Measurements from ENCODE around the gene BCAR3.
"Not testable (repeated sequence)": the region's sequence is repeated elsewhere in the genome, so short reads cannot be mapped to it uniquely, and the experiment has no call there.

Gene BCAR3

DNA sequence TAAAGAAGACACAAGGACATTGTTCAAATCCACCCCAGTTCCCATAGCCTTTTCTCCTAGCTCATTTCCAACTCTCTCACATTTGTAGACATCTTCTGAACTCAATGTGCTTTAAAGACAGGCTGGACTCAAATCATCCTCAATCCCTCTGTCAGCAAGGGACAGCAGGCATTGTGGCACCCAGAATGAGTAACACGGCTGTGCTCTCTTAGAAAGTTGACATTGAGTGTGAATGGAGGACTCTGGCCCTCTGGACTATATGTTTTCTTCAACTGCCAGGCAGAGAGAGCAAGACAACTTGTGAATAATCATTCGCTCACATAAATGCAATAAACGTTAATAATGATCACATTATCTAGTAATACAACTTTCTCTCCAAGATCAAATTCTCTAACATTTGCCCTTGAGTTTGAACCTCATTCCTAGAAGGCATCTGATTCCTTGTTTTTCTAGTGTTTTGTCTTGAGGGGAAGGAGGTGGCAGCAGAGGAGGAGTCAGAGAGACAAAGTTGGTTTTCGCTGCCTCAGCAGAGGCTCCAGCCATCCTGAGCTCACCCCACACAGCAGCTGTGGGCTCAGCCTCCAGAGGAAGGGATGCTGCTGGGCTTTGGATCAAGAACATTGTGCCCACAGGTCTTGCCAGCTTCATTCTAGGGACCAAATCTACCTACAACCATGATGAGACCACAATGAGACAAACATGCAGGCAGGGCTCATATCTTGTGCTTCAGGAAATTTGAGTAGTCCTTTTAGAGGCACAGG lies 85.1 kb downstream of the BCAR3 start:
- H3K27ac ChIP-seq (ENCODE audit: low read depth, low read length), result no peak overlapping the region
- H3K4me3 ChIP-seq (ENCODE audit: low read depth in 1 of 2, low read length in 2 of 2), result no peak overlapping the region
- H3K9ac ChIP-seq (ENCODE audit: low read length), result no peak overlapping the region
- no peaks in the 10 kb centered on the region for H3K36me3 ChIP-seq (ENCODE audit: insufficient read depth, low read length)
- no peaks in the 10 kb centered on the region for H3K9me3 ChIP-seq (ENCODE audit: low read length)
- H3K27me3 ChIP-seq (ENCODE audit: control insufficient read depth in 1 of 2, insufficient read depth in 2 of 2, low read length in 2 of 2), result no peaks in the 10 kb centered on the region
- peaks cover 66% of the 10 kb centered on the region for H3K4me1 ChIP-seq (ENCODE audit: insufficient read depth, low read length)

DNA sequence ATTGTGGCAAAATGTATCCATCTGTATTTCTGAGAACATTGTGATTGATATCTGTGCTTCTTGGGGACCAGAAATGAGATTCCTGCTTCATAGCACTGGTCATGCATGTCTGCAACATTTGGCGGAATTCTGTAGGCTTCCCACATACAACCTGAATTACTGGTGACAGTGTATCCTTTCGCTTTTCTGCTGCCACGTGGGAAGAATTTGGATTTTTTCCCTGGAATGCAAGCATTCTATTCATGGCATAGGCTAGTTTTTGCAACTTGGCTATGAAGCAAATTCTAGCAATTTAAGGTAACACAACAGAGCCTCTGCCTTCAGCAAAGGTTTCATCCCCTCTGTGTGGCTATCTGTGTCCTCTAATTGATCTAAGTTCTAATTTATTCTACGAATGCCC lies 85.9 kb downstream of the BCAR3 start:
- H3K4me1 ChIP-seq (ENCODE audit: insufficient read depth, low read length), result peaks cover 66% of the 10 kb centered on the region
- no peaks in the 10 kb centered on the region for H3K27me3 ChIP-seq (ENCODE audit: control insufficient read depth in 1 of 2, insufficient read depth in 2 of 2, low read length in 2 of 2)
- H3K27ac ChIP-seq (ENCODE audit: low read depth, low read length), result no peak overlapping the region
- H3K9me3 ChIP-seq (ENCODE audit: low read length), result no peaks in the 10 kb centered on the region
- no peak overlapping the region for H3K9ac ChIP-seq (ENCODE audit: low read length)
- no peak overlapping the region for H3K4me3 ChIP-seq (ENCODE audit: low read depth in 1 of 2, low read length in 2 of 2)
- no peaks in the 10 kb centered on the region for H3K36me3 ChIP-seq (ENCODE audit: insufficient read depth, low read length)

DNA sequence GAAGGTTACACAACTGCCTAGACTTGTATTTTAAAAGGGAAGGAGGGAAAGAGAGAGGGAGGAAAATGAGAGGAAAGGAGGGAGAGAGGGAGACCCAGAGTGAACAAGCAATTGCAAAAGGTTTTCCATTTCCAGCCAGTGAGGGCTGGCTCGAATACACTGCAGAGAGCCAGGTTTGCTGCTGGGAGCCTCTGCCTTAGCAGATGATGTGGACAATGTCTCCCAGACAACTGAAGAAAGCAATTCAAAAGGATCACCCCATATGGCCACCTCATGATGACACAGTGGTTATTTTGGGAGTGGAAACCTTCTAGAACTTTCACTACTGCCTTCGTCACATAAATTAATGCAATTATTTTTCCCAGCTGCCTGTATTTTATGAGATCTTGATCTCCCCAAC lies 86.4 kb downstream of the BCAR3 start:
- Histone ChIP-seq H3K9ac (ENCODE audit: low read length) (no peak overlapping the region), H3K36me3 (ENCODE audit: insufficient read depth, low read length) (no peaks in the 10 kb centered on the region), H3K4me3 (ENCODE audit: low read depth in 1 of 2, low read length in 2 of 2) (no peak overlapping the region), H3K27me3 (ENCODE audit: control insufficient read depth in 1 of 2, insufficient read depth in 2 of 2, low read length in 2 of 2) (no peaks in the 10 kb centered on the region), H3K9me3 (ENCODE audit: low read length) (no peaks in the 10 kb centered on the region), H3K4me1 (ENCODE audit: insufficient read depth, low read length) (peaks cover 66% of the 10 kb centered on the region), H3K27ac (ENCODE audit: low read depth, low read length) (no peak overlapping the region)

DNA sequence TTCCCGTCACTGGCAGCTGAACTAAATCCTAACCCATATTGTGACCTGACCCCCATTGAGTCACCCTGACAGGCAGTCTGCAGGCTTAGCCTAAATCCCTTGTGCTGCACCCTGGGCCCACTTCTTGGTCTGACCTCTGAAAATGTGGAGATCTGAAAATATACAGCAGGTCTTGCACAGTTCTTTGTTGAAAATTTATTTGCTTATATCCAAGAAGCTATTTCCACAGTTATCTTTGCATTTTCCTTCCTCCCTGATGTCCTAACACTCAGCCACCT lies 87.1 kb downstream of the BCAR3 start:
- no peak overlapping the region for H3K4me3 ChIP-seq (ENCODE audit: low read depth in 1 of 2, low read length in 2 of 2)
- H3K36me3 ChIP-seq (ENCODE audit: insufficient read depth, low read length), result no peaks in the 10 kb centered on the region
- H3K9ac ChIP-seq (ENCODE audit: low read length), result no peak overlapping the region
- H3K4me1 ChIP-seq (ENCODE audit: insufficient read depth, low read length), result peaks cover 66% of the 10 kb centered on the region
- H3K27me3 ChIP-seq (ENCODE audit: control insufficient read depth in 1 of 2, insufficient read depth in 2 of 2, low read length in 2 of 2), result no peaks in the 10 kb centered on the region
- H3K9me3 ChIP-seq (ENCODE audit: low read length), result no peaks in the 10 kb centered on the region
- H3K27ac ChIP-seq (ENCODE audit: low read depth, low read length), result no peak overlapping the region

DNA sequence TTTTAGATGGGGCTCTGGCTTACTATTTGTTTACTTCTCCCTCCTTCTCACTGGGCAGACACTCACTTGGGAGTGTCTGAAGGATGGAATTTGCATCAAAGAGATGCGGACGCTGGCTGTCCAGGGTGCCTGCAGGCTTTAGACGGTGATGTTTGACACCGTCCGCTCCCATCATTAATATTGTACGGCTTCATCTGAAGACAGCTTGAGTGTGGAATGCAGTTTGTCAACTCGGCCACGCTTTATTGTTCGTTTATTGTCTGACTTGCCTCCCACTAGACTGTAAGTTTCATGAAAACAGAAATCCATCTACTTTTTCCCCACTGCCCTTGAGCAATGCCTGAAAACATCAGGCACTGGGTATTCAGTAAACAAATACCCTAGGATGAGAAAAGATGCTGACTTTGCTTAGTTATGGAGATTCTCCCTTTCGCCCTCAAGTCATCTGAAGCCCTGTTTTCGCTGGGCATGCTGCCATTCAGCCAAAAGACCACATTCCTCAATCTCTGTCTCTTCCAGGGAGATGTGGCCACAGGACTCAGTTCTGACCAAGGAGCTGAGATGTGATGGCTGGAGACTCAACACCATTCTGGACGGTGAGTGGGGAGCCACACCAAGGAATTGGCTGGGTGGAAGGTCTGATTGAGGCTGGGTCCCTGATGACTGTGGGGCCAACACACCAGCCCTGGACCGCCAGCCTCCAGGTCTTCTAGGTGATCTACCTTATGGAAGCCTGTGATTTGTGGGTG lies 87.6 kb downstream of the BCAR3 start:
- peaks cover 5% of the 10 kb centered on the region for H3K36me3 ChIP-seq (ENCODE audit: insufficient read depth, low read length)
- H3K27ac ChIP-seq (ENCODE audit: low read depth, low read length), result no peak overlapping the region
- no peak overlapping the region for H3K9ac ChIP-seq (ENCODE audit: low read length)
- H3K4me1 ChIP-seq (ENCODE audit: insufficient read depth, low read length), result peaks cover 63% of the 10 kb centered on the region
- no peaks in the 10 kb centered on the region for H3K27me3 ChIP-seq (ENCODE audit: control insufficient read depth in 1 of 2, insufficient read depth in 2 of 2, low read length in 2 of 2)
- H3K9me3 ChIP-seq (ENCODE audit: low read length), result no peaks in the 10 kb centered on the region
- H3K4me3 ChIP-seq (ENCODE audit: low read depth in 1 of 2, low read length in 2 of 2), result no peak overlapping the region

DNA sequence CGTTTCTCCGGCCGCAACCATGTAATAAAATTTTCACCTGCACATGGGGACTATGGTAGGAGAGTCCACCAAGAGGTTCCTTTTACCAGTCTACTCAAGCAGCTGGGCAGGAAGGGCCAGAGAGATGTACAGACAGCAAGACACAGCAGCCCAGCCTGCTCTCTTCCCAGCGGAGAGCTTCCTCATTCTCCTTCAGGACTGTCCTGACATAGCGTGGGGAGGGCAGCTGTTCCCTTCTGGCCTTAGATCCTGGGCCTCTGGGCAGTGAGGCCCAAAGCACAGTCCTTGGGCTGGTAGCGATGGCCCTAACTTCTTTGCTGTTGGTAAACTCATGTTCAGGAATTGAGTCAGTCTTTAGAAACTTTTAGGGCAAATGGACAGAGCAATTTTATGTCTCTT lies 89.1 kb downstream of the BCAR3 start:
- H3K27ac ChIP-seq (ENCODE audit: low read depth, low read length), result no peak overlapping the region
- no peaks in the 10 kb centered on the region for H3K9me3 ChIP-seq (ENCODE audit: low read length)
- H3K27me3 ChIP-seq (ENCODE audit: control insufficient read depth in 1 of 2, insufficient read depth in 2 of 2, low read length in 2 of 2), result no peaks in the 10 kb centered on the region
- peaks cover 19% of the 10 kb centered on the region for H3K36me3 ChIP-seq (ENCODE audit: insufficient read depth, low read length)
- H3K4me3 ChIP-seq (ENCODE audit: low read depth in 1 of 2, low read length in 2 of 2), result no peak overlapping the region
- peaks cover 48% of the 10 kb centered on the region for H3K4me1 ChIP-seq (ENCODE audit: insufficient read depth, low read length)
- H3K9ac ChIP-seq (ENCODE audit: low read length), result no peak overlapping the region

DNA sequence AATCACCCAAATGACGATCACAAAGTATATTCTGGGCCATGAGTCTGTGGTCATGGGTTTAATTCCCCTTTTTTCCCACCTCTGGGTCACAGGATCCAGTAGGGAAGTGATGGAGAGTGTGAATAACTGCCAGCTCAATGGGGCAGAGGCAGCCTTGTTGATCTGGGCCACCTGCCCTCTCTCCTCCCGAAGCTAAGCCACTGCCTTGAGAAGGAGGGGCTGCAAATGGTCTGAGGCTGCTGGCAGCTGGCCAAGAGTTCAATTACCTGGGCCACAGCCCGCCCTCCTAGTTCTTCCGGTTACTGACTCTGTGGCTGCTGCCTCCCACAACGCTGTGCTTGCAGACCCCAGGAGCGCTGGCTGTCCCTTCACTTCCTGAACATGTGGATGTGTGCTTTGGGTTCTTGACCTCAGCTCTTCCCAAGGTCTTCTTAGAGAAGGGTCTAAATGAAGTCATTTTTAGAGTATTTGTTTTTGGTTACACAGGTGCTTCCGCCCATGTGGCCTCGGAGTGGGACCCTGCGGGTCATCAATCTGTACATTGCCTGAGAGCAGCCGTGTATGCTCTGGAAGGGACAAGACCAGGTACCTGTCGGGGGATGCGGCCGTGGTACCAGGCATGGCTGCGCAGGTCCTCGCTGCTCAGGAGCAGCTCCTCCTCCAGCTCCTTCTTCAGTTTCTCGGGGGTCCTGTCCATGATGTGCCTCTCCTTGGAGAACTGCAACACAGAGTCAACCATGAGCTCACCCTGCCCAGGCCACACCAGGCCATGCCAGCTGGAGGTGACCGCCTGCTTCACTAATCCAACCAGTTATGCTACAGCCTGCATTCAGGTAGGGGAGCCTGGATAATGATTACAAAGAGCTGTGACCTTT lies 89.7 kb downstream of the BCAR3 start:
- H3K27me3 ChIP-seq (ENCODE audit: control insufficient read depth in 1 of 2, insufficient read depth in 2 of 2, low read length in 2 of 2), result no peaks in the 10 kb centered on the region
- H3K36me3 ChIP-seq (ENCODE audit: insufficient read depth, low read length), result peaks cover 20% of the 10 kb centered on the region
- no peak overlapping the region for H3K9ac ChIP-seq (ENCODE audit: low read length)
- H3K4me3 ChIP-seq (ENCODE audit: low read depth in 1 of 2, low read length in 2 of 2), result no peak overlapping the region
- no peak overlapping the region for H3K27ac ChIP-seq (ENCODE audit: low read depth, low read length)
- peaks cover 42% of the 10 kb centered on the region for H3K4me1 ChIP-seq (ENCODE audit: insufficient read depth, low read length)
- H3K9me3 ChIP-seq (ENCODE audit: low read length), result no peaks in the 10 kb centered on the region

DNA sequence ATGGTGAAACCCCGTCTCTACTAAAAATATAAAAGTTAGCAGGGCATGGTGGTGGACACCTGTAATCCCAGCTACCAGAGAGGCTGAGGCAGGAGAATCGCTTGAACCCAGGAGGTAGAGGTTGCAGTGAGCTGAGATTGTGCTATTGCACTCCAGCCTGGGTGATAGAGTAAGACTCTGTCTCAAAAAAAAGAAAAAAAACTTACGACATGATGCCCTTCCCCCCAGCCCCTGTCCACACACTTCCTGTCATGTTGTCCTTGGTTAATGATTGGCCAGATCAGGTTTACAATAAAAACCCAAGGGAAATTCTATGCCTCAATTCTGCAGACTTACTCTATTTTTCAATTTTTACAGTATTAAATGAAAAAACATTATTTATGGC lies 90.4 kb downstream of the BCAR3 start:
- peaks cover 36% of the 10 kb centered on the region for H3K4me1 ChIP-seq (ENCODE audit: insufficient read depth, low read length)
- not testable (repeated sequence) for H3K9ac ChIP-seq (ENCODE audit: low read length); H3K4me3 ChIP-seq (ENCODE audit: low read depth in 1 of 2, low read length in 2 of 2); H3K27ac ChIP-seq (ENCODE audit: low read depth, low read length); H3K27me3 ChIP-seq (ENCODE audit: control insufficient read depth in 1 of 2, insufficient read depth in 2 of 2, low read length in 2 of 2); H3K9me3 ChIP-seq (ENCODE audit: low read length)
- peaks cover 20% of the 10 kb centered on the region for H3K36me3 ChIP-seq (ENCODE audit: insufficient read depth, low read length)

DNA sequence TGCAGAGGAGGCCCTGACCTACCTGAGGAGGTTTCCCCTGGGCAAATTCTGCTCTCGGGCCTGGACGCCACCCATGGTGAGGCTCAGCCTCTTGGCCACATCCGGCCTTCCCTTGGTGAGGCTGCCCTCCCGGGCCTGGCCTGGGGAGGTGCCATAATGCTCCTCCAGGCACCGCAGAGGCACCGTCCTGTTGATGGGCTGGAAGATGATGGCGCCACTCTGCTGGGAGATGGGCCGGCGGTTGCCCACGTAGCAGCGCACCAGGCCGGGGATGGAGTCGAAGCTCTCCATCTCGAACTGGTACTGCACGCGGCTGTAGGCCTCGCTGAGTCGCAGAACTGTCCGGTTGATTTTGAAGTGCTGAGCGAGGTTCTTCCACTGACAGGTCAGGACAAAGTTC lies 92.7 kb downstream of the BCAR3 start:
- Histone ChIP-seq H3K27ac (ENCODE audit: low read depth, low read length) (no peak overlapping the region), H3K27me3 (ENCODE audit: control insufficient read depth in 1 of 2, insufficient read depth in 2 of 2, low read length in 2 of 2) (no peaks in the 10 kb centered on the region), H3K9ac (ENCODE audit: low read length) (no peak overlapping the region), H3K9me3 (ENCODE audit: low read length) (no peaks in the 10 kb centered on the region), H3K36me3 (ENCODE audit: insufficient read depth, low read length) (peaks cover 20% of the 10 kb centered on the region), H3K4me3 (ENCODE audit: low read depth in 1 of 2, low read length in 2 of 2) (no peak overlapping the region), H3K4me1 (ENCODE audit: insufficient read depth, low read length) (peaks cover 29% of the 10 kb centered on the region)

DNA sequence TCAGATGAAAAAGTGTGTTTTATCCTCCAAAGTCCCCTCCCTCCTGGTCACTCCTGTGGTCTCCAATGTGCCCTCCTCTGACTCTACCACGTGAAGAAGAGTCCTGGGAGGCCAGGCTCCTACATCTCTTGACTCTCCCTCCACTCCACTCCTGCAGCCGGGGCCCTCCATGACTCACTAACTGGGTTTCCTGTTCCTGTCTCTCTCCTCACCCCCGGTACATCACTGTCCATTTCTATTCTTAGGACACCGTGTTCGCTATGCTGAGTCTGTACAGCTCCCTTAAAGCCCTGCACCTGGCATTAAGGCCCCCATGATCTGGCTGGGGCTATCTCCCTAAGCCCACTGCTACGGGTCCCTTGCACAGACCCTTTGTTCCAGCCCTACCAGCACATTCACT lies 93.4 kb downstream of the BCAR3 start:
- no peak overlapping the region for H3K9ac ChIP-seq (ENCODE audit: low read length)
- no peaks in the 10 kb centered on the region for H3K9me3 ChIP-seq (ENCODE audit: low read length)
- no peak overlapping the region for H3K27ac ChIP-seq (ENCODE audit: low read depth, low read length)
- peaks cover 21% of the 10 kb centered on the region for H3K4me1 ChIP-seq (ENCODE audit: insufficient read depth, low read length)
- peaks cover 23% of the 10 kb centered on the region for H3K36me3 ChIP-seq (ENCODE audit: insufficient read depth, low read length)
- no peaks in the 10 kb centered on the region for H3K27me3 ChIP-seq (ENCODE audit: control insufficient read depth in 1 of 2, insufficient read depth in 2 of 2, low read length in 2 of 2)
- H3K4me3 ChIP-seq (ENCODE audit: low read depth in 1 of 2, low read length in 2 of 2), result no peak overlapping the region

DNA sequence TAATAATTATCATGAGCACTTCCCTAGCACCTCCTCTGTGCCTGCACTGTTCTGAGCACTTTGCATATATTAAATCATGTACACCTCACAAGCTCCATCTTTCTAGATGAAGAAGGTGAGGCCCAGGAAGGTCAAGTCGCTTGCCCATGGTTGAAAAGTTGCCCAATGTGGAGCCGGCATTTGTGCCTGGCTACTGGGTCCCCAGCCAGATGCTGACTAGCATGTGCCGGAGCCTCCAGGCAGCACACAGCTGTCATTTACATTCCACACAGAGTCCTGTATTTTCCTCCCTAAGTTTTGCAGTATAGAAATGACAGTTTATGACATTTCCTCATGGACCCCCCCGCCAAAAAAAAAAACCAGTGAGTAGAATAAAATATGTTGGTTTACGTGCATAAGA lies 94.3 kb downstream of the BCAR3 start:
- H3K36me3 ChIP-seq (ENCODE audit: insufficient read depth, low read length), result peaks cover 29% of the 10 kb centered on the region

More for the DNA sequence above, 94.3 kb downstream of the BCAR3 start:
- no peak overlapping the region for H3K27ac ChIP-seq (ENCODE audit: low read depth, low read length)
- no peaks in the 10 kb centered on the region for H3K27me3 ChIP-seq (ENCODE audit: control insufficient read depth in 1 of 2, insufficient read depth in 2 of 2, low read length in 2 of 2)
- H3K4me3 ChIP-seq (ENCODE audit: low read depth in 1 of 2, low read length in 2 of 2), result no peak overlapping the region
- no peak overlapping the region for H3K9ac ChIP-seq (ENCODE audit: low read length)
- no peaks in the 10 kb centered on the region for H3K9me3 ChIP-seq (ENCODE audit: low read length)
- peaks cover 13% of the 10 kb centered on the region for H3K4me1 ChIP-seq (ENCODE audit: insufficient read depth, low read length)

All from muscle layer of colon (tissue), 2 donors.